Prostate gland (tissue), 2 donors: ENCODE data around the gene RGMA. TPM values are rescaled to one million over a fixed set of nuclear protein-coding genes. Genes with fewer than 3 reads are reported as not detected.

Experiments used
- DNase-seq: peaks from one replicate; pipeline ENCODE4 v3.0.0-alpha.2; 2019; ENCODE audit warnings: low spot score
- H3K27ac ChIP-seq, 2 donors: fragments of 200-600 bp; sonication (generic); 2 replicates each; pipeline ENCODE4 v1.5.1; 2017 to 2019
- H3K27me3 ChIP-seq: fragments of 200-600 bp; sonication (generic); replicated peaks from 2 replicates; pipeline ENCODE4 v1.5.1; 2019; ENCODE audit not compliant: insufficient read depth
- H3K36me3 ChIP-seq, 2 donors: fragments of 200-600 bp; sonication (generic); 1 replicate in 1 of 2; 2 replicates in 1 of 2; pipeline versions ENCODE4 v1.5.1 to v1.8.1; 2017 to 2019
- H3K4me1 ChIP-seq: fragments of 200-600 bp; sonication (generic); replicated peaks from 2 replicates; pipeline ENCODE4 v1.5.1; 2019
- H3K4me3 ChIP-seq, 2 donors: fragments of 200-600 bp; sonication (generic); 2 replicates each; pipeline ENCODE4 v1.5.1; 2017 to 2019
- H3K9me3 ChIP-seq: fragments of 200-600 bp; sonication (generic); 2 replicates; pipeline ENCODE4 v1.5.1; 2017
- POLR2A ChIP-seq: fragments of 450-650 bp; IDR thresholded peaks from one replicate; pipeline ENCODE4 v1.6.1; 2016; ENCODE audit warnings: antibody characterized with exemption, mild to moderate bottlenecking
- POLR2AphosphoS5 ChIP-seq: sonication (generic); formaldehyde crosslinking; IDR thresholded peaks from one replicate; pipeline ENCODE4 v1.6.1; 2017; ENCODE audit warnings: antibody characterized with exemption
- WGBS: methylation state at CpG from one replicate; pipeline ENCODE4 v1.1.5; 2018; 5-methylcytosine and 5-hydroxymethylcytosine counted together
- intact Hi-C: fragments of 100-400 bp; cut with DNase I; formaldehyde crosslinking; loops from one replicate; pipeline ENCODE4 v1.14.2; 2022
- total RNA-seq, 2 donors: library from RNA; depleted of rRNA; stranded (reverse); fragments of >200 nt; gene quantifications; one replicate each; pipeline ENCODE4 v1.1.0, GENCODE V29; 2016
- TF ChIP-seq, protein P1 (sequence below), 4 experiments: fragments of 200-600 bp in 2 of 4; fragments of 450-650 bp in 2 of 4; sonication (generic) in 2 of 4; IDR thresholded peaks; 1 replicate in 3 of 4; 2 replicates in 1 of 4; pipeline ENCODE4 v1.5.1; 2016 to 2019; ENCODE audit warnings: antibody characterized with exemption in 4 of 4, mild to moderate bottlenecking in 2 of 4, moderate library complexity in 2 of 4

The RGMA gene, protein sequence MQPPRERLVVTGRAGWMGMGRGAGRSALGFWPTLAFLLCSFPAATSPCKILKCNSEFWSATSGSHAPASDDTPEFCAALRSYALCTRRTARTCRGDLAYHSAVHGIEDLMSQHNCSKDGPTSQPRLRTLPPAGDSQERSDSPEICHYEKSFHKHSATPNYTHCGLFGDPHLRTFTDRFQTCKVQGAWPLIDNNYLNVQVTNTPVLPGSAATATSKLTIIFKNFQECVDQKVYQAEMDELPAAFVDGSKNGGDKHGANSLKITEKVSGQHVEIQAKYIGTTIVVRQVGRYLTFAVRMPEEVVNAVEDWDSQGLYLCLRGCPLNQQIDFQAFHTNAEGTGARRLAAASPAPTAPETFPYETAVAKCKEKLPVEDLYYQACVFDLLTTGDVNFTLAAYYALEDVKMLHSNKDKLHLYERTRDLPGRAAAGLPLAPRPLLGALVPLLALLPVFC
- 10 to 100 TPM; 10.3 to 93.8 TPM for total RNA-seq

DNA sequence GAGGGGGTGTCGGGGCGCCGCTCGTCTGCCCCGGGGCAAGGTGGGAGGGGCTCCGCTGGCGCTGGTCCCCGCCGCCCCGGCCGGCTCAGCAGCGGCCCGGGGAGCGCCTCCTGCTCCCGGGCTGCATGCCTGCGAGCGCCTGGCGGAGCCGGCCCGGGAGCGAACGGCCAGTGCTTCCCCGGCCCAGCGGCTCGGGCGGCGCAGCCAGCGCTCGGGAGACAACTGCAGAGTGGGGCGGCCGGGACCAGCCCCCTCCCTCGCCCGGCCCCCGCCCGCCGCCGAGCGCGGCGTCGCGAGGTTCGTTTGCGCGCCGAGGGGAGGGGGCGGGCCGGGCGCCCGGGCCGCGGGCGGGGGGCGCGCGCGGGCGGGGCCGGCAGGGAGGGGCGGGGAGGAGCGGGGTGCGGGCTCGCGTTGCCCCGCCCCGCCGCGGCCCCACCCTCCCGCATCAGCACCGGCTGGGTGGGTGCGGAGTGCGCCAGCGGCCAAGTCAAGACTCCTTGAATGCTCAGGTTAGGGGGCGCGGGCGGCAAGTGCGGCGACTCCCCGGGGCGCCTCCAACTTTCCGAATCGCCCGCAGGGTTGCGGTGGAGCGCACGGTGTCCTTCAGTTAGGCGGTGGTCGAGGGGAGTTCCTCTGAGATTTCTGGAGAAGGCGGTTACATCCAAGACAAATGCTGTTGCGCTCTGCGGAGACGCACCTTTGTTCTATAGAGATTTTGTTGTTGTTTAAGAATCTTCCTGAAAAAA, at the start of gene RGMA:
Gene RGMA, minus strand, starts transcription at position 231 of the 746 bp plus-strand sequence. CDS start 279 bp downstream, outside the sequence.
- H3K27me3 ChIP-seq = no peaks in the 10 kb centered on the region
- intact Hi-C loops = loop anchor here (5.0 to 10.0 kb wide), 4 partner anchors 52 to 1033 kb away; no protein-coding TSS in a partner anchor
- no peaks in the 10 kb centered on the region for H3K36me3 ChIP-seq
- no peaks in the 10 kb centered on the region for H3K9me3 ChIP-seq
- H3K27ac ChIP-seq = peak within 1 kb of the TSS; percentile 35 to 53
- WGBS = 1% methylated on average over 53 of the region's 92 CpGs
- TF ChIP-seq POLR2A = no peak
- TF ChIP-seq POLR2AphosphoS5 = no peak
- TF ChIP-seq, protein P1, sequence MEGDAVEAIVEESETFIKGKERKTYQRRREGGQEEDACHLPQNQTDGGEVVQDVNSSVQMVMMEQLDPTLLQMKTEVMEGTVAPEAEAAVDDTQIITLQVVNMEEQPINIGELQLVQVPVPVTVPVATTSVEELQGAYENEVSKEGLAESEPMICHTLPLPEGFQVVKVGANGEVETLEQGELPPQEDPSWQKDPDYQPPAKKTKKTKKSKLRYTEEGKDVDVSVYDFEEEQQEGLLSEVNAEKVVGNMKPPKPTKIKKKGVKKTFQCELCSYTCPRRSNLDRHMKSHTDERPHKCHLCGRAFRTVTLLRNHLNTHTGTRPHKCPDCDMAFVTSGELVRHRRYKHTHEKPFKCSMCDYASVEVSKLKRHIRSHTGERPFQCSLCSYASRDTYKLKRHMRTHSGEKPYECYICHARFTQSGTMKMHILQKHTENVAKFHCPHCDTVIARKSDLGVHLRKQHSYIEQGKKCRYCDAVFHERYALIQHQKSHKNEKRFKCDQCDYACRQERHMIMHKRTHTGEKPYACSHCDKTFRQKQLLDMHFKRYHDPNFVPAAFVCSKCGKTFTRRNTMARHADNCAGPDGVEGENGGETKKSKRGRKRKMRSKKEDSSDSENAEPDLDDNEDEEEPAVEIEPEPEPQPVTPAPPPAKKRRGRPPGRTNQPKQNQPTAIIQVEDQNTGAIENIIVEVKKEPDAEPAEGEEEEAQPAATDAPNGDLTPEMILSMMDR (IDR thresholded peaks at IDR 0.05) = no peak
- no peaks in the 10 kb centered on the region for H3K4me1 ChIP-seq
- H3K4me3 ChIP-seq = peak within 1 kb of the TSS; percentile 40 to 50
- DNase-seq = no peak

- WGBS = 91% methylated on average over 7 of the region's 7 CpGs
- Histone ChIP-seq H3K4me1 (no peaks in the 10 kb centered on the region), H3K4me3 (no peak overlapping the region), H3K27me3 (no peaks in the 10 kb centered on the region), H3K27ac (no peak overlapping the region), H3K9me3 (no peaks in the 10 kb centered on the region), H3K36me3 (no peaks in the 10 kb centered on the region)
- TF ChIP-seq POLR2AphosphoS5 (no peak), POLR2A (no peak)
- TF ChIP-seq, protein P1 (IDR thresholded peaks at IDR 0.05) = no peak
- DNase-seq = no peak
- intact Hi-C loops = no loop called here
These were observed 47.6 kb upstream of the RGMA start for GRCh38 chr15:93136606-93137005.

DNA sequence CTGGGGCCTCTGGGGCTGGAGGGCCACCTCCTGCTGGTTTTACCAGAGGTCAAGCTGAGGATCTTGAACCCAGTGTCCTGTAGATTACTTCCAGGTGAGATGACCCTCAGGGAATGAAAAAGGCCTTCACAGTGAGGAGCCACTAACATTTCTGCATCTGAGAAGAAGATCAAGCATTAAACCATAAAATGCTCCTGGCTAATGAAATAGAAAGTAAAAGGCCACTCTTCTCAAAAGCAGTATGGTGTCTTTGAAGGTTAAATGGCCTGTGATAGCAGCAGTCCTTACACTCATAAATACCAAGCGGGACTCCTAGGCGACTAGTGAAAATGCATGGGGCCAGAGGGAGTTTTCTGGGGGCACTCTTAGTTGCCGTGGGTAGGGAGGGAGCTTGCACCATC, 47.0 kb upstream of the RGMA start:
- H3K4me3 ChIP-seq = no peak overlapping the region
- H3K9me3 ChIP-seq = no peaks in the 10 kb centered on the region
- no peak for TF ChIP-seq POLR2AphosphoS5
- no peak for TF ChIP-seq POLR2A
- TF ChIP-seq, protein P1 (IDR thresholded peaks at IDR 0.05) = no peak
- DNase-seq = no peak
- WGBS = 76% methylated on average over 3 of the region's 3 CpGs
- no peaks in the 10 kb centered on the region for H3K36me3 ChIP-seq
- intact Hi-C loops = no loop called here
- no peaks in the 10 kb centered on the region for H3K4me1 ChIP-seq
- H3K27me3 ChIP-seq = no peaks in the 10 kb centered on the region
- H3K27ac ChIP-seq = no peak overlapping the region

DNA sequence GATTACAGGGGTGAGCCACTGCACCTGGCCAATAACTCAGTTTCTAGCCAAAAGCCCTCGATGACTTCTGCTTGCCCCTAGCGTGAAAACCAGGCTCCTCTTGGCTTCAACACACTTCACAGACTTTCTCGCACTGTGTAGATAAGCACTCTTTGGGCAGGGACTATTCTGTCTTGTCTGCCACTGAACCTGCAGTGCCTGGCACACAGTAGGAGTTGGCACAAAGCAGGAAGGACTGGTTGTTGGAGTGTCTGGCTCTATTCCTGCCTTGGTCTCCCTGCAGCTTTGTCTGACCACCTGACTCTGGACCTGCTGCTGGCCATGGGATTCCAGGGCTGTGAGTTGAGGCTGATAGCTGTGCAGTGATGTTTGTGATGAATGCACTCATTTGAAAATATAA, 46.4 kb upstream of the RGMA start:
- intact Hi-C loops = no loop called here
- no peaks in the 10 kb centered on the region for H3K9me3 ChIP-seq
- H3K4me1 ChIP-seq = no peaks in the 10 kb centered on the region
- WGBS = 85% methylated on average over 3 of the region's 3 CpGs
- H3K27ac ChIP-seq = no peak overlapping the region
- TF ChIP-seq POLR2AphosphoS5 (no peak), POLR2A (no peak)
- TF ChIP-seq, protein P1 (IDR thresholded peaks at IDR 0.05) = no peak
- no peaks in the 10 kb centered on the region for H3K27me3 ChIP-seq
- no peak overlapping the region for H3K4me3 ChIP-seq
- DNase-seq = no peak
- H3K36me3 ChIP-seq = no peaks in the 10 kb centered on the region
